Measurements from ENCODE around the gene CHD5.

Gene CHD5

GRCh38 chr1:6099787-6100765 lies 80.0 kb downstream of the CHD5 start:
- DNase-seq (ENCODE audit: low read depth in 2 of 2) = no peak

- DNase-seq (ENCODE audit: low read depth in 2 of 2) = no peak
Observed at GRCh38 chr1:6099297-6099696, 80.8 kb downstream of the CHD5 start.

GRCh38 chr1:6098303-6099215 lies 81.6 kb downstream of the CHD5 start:
- no peak for DNase-seq (ENCODE audit: low read depth in 2 of 2)

GRCh38 chr1:6097824-6098223 lies 82.3 kb downstream of the CHD5 start:
- no peak for DNase-seq (ENCODE audit: low read depth in 2 of 2)

- DNase-seq (ENCODE audit: low read depth in 2 of 2) = no peak
Observed at GRCh38 chr1:6097117-6097595, 83.0 kb downstream of the CHD5 start.

GRCh38 chr1:6096243-6097116 lies 83.6 kb downstream of the CHD5 start:
- DNase-seq (ENCODE audit: low read depth in 2 of 2) = no peak

GRCh38 chr1:6095511-6096242 lies 84.4 kb downstream of the CHD5 start:
- DNase-seq (ENCODE audit: low read depth in 2 of 2) = no peak

GRCh38 chr1:6094801-6095505 lies 85.2 kb downstream of the CHD5 start:
- DNase-seq (ENCODE audit: low read depth in 2 of 2) = no peak

GRCh38 chr1:6094246-6094645 lies 85.9 kb downstream of the CHD5 start:
- DNase-seq (ENCODE audit: low read depth in 2 of 2) = no peak

- DNase-seq (ENCODE audit: low read depth in 2 of 2) = no peak
Observed at GRCh38 chr1:6093611-6094010, 86.5 kb downstream of the CHD5 start.

GRCh38 chr1:6093071-6093470 lies 87.0 kb downstream of the CHD5 start:
- no peak for DNase-seq (ENCODE audit: low read depth in 2 of 2)

GRCh38 chr1:6092211-6092610 lies 87.9 kb downstream of the CHD5 start:
- no peak for DNase-seq (ENCODE audit: low read depth in 2 of 2)

- no peak for DNase-seq (ENCODE audit: low read depth in 2 of 2)
Observed at GRCh38 chr1:6091823-6092109, 88.4 kb downstream of the CHD5 start.

- no peak for DNase-seq (ENCODE audit: low read depth in 2 of 2)
Observed at GRCh38 chr1:6090996-6091822, 88.9 kb downstream of the CHD5 start.

- no peak for DNase-seq (ENCODE audit: low read depth in 2 of 2)
Observed at GRCh38 chr1:6090288-6090687, 89.8 kb downstream of the CHD5 start.

GRCh38 chr1:6088956-6089355 lies 91.2 kb downstream of the CHD5 start:
- no peak for DNase-seq (ENCODE audit: low read depth in 2 of 2)

GRCh38 chr1:6087958-6088357 lies 92.2 kb downstream of the CHD5 start:
- DNase-seq (ENCODE audit: low read depth in 2 of 2) = no peak

- no peak for DNase-seq (ENCODE audit: low read depth in 2 of 2)
Observed at GRCh38 chr1:6087377-6087772, 92.7 kb downstream of the CHD5 start.

GRCh38 chr1:6086762-6087376 lies 93.3 kb downstream of the CHD5 start:
- DNase-seq (ENCODE audit: low read depth in 2 of 2) = no peak
